PC-9 (cell line): ENCODE measurements around the gene MCC.

ENCODE experiments used
- CTCF ChIP-seq: fragments of 200-600 bp; sonication (generic); conservative IDR thresholded peaks from 2 replicates; pipeline ENCODE4 v1.6.1; 2017; ENCODE audit warnings: mixed run types, antibody characterized with exemption, mild to moderate bottlenecking, moderate library complexity
- EZH2 ChIP-seq: fragments of 200-600 bp; sonication (generic); IDR thresholded peaks from 2 replicates; pipeline ENCODE4 v1.8.0; 2017; ENCODE audit warnings: antibody characterized with exemption, low read depth

DNA sequence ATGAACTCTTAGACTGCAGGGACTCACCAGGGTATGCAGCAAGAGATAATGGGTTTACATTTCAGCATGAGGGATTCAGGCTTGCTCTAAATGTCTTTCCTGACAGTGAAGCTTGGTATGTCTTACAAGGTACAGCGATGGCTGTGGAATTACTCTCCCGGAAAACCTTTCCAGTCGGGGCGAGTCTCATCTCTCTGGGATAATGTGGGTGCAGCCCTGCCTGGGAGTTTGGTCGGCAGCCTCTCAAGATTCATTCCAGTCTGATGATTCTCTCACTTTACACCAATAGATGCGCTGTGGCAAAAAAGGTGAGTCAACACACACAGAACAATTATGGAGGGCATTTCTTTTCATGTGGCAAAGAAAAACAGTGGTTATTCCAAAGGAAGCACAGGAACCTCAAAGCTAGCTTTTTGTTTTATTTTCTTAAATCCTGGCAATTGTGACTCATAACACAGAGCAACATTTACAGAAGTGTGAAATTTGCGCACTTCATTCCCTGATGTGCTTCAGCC, 321.3 kb downstream of the MCC start:
- TF ChIP-seq CTCF: no peak
- no peak for TF ChIP-seq EZH2
